GM18873 (cell line): ENCODE measurements around the gene ERMN.
"Not testable (repeated sequence)": the region's sequence is repeated elsewhere in the genome, so short reads cannot be mapped to it uniquely, and the experiment has no call there.

Experiments
- ATAC-seq: cut with Tn5 transposase; IDR thresholded peaks from one replicate; pipeline ENCODE4 v1.9.1; 2021; ENCODE audit warnings: mild to moderate bottlenecking, moderate library complexity, moderate number of reproducible peaks; ENCODE audit not compliant: unreplicated experiment, low FRiP score

Gene ERMN, protein sequence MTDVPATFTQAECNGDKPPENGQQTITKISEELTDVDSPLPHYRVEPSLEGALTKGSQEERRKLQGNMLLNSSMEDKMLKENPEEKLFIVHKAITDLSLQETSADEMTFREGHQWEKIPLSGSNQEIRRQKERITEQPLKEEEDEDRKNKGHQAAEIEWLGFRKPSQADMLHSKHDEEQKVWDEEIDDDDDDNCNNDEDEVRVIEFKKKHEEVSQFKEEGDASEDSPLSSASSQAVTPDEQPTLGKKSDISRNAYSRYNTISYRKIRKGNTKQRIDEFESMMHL

GRCh38 chr2:157325786-157326185 lies at the start of gene ERMN:
Gene ERMN, minus strand, starts transcription at chr2:157325824. Its CDS starts 182 bp downstream, at chr2:157325642.
- ATAC-seq, result no peak

DNA sequence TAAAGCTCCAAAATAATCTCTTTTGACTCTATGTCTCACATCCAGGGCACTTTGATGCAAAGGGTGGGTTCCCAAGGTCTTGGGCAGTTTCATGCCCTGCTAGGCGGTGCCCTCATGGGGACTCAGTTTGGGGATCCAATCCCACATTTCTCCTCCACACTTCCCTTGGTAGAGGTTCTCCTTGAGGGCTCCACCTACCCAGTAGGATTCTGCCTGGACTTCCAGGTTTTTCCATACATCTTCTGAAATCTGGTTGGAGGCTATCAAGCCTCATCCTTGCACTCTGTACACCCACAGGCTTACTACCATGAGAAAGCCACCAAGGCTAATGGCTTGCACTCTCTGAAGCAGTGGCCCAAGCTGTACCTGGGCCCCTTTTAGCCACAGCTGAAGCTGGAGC lies 49.8 kb upstream of the ERMN start:
- ATAC-seq, result no peak

GRCh38 chr2:157368508-157368907 lies 42.9 kb upstream of the ERMN start:
- ATAC-seq, result not testable (repeated sequence)

DNA sequence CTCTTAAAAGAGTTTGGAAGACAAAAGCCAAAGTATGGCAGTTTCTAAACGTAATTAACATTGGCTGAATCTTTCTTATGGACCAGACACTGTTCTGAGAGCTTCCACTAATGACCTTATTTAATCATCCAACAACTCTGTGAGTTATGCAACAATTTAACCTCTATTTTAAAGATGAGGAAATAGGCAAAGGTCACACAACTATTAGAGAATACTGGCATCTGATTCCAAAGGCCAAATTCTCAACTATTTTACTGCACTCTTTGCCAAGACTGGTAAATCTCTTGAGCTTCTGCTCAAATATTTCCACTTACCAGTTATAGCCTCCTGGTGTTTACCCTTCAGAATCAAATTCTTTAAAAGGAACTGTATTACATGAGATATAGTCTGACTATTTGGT lies 42.1 kb upstream of the ERMN start:
- no peak for ATAC-seq

GRCh38 chr2:157364257-157364974 lies 38.8 kb upstream of the ERMN start:
- peak; percentile 80 for ATAC-seq

DNA sequence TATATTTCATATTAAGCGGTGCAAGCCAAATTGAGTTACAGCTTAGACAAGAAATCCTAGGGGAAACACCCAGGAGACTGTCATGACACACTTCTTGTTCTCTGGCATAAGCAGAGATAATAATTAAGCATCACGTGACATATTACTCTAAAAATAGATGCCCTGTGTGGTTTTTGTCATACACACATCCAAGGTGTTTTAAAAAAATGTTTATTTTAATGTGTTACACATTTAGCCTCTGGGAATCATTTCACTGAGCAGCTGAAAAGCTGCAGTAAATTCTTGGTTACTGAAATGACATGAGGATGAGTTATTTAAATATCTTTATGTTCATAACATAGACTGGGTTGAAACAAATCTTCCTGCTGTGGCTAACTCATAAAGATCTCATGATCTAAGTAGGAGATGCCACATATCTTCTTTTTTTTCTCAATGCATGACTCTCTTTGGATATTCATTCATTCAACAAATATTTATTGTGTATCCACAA lies 38.0 kb upstream of the ERMN start:
- peak; percentile 55 for ATAC-seq

- ATAC-seq, result no peak
Measured at GRCh38 chr2:157362627-157363026, 37.0 kb upstream of the ERMN start.

DNA sequence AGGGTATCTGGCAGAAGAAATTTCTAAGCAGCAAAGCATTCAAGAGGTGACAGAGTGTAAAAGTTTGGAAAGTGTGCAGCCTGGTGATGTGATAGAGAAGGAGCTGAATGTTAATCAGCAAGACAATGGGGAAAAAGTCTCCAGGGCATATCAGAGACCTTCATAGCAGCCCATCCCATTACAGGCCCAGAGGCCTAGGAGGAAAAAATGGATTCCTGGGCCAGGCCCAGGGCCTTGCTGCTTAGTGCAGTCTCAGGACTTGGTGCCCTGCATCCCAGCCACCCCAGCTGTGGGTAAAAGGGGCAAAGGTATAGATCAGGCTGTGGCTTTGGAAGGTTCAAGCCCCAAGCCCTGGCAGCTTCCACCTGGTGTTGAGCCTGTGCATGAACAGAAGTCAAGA lies 35.9 kb upstream of the ERMN start:
- ATAC-seq, result no peak

GRCh38 chr2:157359628-157360027 lies 34.0 kb upstream of the ERMN start:
- ATAC-seq, result peak; percentile 44

DNA sequence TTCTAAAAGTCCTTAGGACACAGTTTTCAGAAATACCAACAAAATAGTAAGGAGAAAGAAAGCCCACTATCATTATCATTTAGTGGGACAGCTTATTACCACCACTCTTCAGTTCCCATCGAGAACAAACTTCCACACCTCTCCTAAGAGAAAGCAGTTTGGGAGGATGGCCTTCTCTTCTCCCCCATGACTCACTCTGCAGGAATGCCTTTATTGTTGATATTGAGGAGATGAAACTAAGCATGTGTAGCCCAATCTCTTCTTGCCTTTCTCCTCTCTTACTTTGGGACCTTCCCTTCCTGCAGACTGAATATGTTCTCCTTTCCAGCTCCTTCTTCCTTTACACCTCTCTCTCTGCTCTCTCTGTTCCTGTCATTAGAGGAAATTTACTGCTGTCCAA lies 30.0 kb upstream of the ERMN start:
- no peak for ATAC-seq

GRCh38 chr2:157349949-157350515 lies 24.4 kb upstream of the ERMN start:
- no peak for ATAC-seq

DNA sequence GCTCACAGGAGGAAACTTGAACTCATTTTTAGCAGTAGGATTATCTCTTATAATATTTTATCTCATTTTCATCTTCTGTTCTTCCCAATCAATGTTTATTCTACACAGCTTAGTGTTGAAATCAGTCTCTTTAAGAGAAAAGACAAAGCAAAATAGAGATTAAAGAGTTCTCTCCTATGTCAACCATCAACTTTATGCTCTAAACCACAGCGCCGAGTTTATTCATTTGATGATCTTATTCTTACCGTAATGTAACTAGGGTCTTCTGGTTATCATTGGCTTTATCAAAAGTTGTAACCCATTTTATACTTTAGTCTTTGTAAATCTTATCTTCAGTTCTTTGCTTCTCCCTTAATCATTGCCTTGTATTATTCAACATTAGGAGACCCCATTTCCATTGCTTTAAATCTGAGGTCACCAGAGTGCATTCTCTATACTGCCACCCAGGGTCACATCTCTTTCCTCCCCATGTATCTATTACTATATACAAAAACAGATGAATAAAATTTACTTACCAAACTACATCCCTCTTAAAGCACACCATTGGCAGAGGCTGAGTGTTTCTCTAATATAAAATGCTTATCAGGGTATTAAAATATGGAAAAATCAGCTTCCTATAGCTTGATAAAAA lies 22.8 kb upstream of the ERMN start:
- no peak for ATAC-seq

DNA sequence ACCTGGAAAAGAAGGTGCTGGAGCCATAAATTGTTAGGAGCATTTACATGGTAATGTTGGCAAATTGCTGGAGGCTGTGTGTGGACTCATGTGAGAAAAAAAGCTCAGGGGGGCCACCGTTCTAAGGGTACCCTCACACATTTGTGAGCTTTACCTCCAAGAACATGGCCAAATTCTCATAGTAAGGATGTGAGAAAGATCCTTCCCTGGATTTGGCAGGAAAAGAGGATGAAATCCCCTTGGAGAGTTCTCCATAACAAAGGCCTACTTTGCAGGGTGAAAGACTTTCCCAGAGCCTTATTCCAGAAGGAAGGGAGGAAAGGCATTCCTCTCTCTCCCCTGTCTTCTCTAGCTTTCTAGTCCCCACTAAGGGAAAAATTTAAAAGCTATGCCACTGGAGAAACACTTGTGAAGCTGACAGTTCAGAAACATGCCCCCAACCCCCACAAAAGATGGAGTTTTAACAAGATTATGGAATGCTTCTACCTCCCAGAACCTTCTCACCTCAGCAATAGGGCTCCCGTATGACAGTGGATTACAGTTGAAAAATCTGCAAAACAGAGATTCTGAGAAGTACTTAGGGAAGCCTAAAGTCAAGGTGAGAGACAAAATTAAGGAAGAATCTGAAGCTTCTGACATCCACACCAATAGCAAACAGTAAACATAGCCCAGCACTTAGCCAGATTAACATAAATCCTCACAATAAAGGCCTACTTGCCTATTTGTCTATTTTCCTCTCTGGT lies 20.2 kb upstream of the ERMN start:
- ATAC-seq, result no peak

DNA sequence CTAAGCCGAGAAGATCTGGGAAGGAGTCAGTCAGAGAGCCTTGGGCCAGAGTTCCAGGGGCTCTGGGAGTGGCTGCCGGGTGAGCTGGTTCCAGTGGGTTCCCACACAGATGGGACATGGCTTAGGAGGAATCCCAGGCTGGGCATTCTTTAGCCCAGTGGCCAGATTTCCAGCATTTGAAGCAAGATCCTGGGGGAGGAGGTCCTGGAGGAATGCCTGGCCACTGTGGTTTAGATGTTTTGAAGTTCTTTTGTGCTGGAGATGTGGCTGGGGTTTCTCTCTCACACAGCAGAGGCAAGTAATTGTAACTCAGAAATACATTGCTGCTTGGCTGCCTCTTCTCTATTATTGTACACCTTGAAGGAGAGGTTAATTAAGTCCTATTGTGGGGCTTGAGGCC lies 15.8 kb upstream of the ERMN start:
- not testable (repeated sequence) for ATAC-seq

- no peak for ATAC-seq
Measured at GRCh38 chr2:157339965-157340655, 14.5 kb upstream of the ERMN start.

GRCh38 chr2:157337978-157338377 lies 12.4 kb upstream of the ERMN start:
- ATAC-seq, result no peak

DNA sequence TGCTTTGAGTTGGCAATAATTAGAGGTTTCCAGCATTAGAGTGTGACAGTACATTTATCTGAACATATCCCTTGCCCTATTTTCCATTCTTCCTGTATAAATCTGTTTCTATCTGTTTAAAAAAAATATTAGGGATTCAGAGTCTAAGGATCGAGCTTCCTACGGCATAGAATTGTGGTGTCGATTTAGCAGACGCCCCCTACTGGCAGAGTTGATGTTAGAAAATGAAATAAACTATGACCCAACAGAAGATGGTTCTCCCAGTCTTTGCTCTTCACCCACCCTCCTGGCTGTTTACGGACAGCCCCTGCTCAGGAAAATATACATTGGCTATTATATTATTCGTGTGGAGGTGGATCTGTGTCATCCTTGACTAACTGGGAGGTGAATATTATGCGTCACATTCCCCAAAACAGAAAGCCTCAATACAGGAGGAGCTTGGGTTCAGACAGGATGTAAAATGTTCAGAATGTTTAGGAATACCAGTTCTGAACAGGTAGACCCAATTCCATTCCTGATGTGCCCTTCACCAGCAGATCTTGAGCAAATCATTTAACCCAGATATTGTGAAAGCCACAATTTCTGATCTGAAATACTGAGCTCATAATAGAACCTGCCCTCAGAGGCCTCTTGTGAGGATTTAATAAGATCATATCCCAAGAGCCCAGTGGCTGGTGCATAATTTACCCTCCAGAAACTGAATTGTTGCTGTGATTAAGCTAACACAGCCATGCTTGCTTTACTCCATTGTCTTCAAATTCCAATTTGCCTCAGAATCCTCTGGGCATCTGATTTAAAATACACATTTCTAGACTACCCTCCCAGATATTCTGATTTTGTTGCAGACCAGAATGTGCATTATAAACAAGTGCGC lies 10.8 kb upstream of the ERMN start:
- no peak for ATAC-seq

- ATAC-seq, result no peak
Measured at GRCh38 chr2:157334797-157335196, 9.2 kb upstream of the ERMN start.

GRCh38 chr2:157334335-157334734 lies 8.7 kb upstream of the ERMN start:
- ATAC-seq, result no peak
